GM19397 (cell line): ENCODE data around the gene RALY.

ENCODE experiments used
- ATAC-seq: cut with Tn5 transposase; IDR thresholded peaks from one replicate; pipeline ENCODE4 v1.9.1; 2021; ENCODE audit warnings: mild to moderate bottlenecking, moderate library complexity; ENCODE audit not compliant: unreplicated experiment

RALY gene

GRCh38 chr20:34047010-34047687, 53.4 kb downstream of the RALY start:
- no peak for ATAC-seq

DNA sequence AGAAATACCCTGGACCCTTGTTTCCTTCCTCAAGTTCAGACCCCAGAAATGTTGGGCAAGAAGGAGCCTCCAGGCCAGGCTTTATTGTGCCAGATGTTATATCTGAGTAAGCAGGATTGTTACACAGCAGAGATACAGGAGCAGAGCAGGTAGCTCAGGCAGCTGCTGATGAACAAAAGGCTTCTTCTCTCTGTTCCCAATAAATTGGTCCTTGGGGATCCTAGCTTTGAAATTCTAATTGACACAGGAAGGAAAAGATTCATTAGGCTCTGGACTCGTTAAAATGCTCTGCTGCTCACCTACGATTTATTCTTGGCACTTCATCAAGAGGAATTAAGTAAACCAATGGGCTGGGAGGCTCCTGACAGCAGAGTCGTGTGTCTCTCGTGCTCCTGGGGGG, 54.2 kb downstream of the RALY start:
- no peak for ATAC-seq

DNA sequence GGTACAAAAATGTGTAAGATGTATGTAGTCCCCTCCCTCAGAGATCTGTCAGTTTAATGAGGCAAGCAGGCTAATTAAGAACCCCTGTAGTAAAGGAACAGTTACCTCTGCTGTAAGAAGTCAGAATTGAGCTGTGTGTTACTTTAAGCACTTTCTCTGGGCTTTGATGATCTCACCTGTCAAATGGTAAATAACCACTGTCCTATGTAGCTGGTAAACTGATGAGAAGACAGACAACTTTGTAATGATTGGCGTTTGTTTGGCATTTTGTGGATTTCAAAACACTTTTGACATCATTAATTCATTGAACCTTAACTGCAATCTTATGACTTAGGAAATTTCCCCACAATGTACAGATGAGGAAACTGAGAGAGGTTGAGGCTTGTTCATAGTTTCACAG, 55.7 kb downstream of the RALY start:
- ATAC-seq, result no peak

DNA sequence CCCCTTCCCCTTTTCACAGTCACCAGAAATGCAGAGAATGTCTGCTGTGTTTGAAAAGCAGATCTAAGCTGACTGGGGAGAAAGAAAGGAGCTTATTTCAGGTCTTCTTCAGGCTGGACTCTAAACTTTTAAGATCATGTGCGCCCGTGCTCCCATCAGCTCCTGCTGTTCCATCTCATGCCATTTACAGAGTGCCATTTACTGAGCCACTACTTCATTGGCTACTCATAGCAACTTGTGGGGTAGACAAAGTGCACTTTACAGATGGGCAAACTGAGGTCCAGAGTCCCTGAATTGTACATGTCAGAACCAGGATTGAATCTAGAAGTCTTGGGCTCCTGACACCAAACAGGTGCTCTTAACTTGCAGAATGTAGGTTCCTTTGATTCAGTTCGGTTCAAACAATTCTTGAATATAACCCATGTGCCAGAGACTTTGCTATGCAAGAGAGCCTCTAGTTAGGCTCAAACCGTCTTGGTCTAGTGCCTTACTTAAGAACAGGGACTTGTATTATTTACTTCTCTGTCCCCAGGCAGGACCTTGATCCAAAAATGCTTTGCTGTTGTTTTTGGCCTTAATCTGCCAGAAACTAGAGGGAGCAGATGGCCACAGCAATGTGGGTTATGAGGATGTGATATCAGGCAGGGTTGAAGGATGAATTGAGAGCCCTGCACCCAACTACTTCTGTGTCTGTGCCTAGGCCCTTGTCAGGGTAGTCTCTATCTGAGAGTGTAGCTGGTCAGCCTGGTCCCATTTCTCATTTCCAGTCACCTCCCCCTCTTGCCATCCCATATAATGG, 56.4 kb downstream of the RALY start:
- no peak for ATAC-seq

DNA sequence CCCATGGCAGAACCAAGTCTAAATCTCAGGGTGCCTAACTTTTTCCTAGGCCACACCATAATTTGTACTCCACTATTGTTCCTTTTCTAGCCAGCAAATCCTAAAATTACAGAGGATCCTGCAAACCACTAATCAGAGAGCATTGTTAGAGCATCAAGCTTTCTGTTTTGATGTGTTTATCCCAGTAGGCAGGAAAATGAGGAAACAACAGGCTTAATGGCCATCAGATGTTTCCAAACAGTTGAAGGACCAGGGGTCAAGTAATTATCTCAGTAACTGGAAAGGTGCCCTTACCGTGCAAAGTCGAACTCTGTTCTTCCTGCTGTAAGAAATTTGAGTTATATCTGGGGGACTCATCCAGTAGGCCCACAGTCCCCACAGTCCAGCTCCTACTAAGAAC, 58.7 kb downstream of the RALY start:
- no peak for ATAC-seq

- ATAC-seq, result no peak
Observed at GRCh38 chr20:34055290-34055689, 61.6 kb downstream of the RALY start.

DNA sequence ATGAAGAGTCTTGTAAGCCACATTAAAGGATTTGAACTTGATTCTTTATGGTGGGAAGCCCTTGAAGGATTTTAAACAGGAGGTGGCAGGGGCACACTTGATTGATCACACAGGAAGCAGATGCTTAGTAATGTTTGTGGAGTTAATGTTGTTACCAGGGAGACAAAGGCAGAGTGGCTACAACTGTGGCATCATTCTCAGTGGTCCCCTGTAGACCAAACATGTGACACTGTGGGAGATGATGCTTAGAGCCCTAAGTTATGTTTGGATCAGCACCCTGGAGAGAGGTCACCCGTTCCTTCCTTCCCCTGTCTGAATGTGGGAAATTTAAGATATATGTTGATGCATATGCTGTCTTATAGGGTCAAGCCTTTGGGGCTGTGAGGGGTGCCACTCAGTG, 65.1 kb downstream of the RALY start:
- ATAC-seq, result no peak

DNA sequence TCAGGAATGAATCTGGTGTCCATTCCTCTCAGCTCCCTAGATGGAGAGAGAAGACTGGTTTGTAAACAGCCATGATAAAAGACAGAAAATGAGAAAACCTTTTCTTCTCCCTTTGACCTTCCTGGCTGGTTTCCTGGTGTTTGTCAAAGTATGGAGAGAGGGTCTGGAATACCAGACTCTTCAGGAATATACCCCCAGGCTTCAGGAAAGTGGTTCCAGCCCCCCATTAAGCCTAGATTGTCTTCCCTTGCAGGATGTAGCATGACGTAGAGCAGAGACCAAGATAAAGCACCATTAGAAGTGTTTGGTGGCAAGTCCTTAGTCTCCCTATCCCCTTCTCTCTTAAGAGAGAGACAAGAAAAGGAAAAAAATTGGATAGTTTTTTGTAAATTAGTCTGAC, 67.3 kb downstream of the RALY start:
- no peak for ATAC-seq

GRCh38 chr20:34061695-34062094, 68.0 kb downstream of the RALY start:
- ATAC-seq, result no peak

GRCh38 chr20:34062570-34063482, 69.1 kb downstream of the RALY start:
- no peak for ATAC-seq

GRCh38 chr20:34064286-34064685, 70.6 kb downstream of the RALY start:
- ATAC-seq, result no peak

GRCh38 chr20:34065260-34065659, 71.5 kb downstream of the RALY start:
- ATAC-seq, result no peak

DNA sequence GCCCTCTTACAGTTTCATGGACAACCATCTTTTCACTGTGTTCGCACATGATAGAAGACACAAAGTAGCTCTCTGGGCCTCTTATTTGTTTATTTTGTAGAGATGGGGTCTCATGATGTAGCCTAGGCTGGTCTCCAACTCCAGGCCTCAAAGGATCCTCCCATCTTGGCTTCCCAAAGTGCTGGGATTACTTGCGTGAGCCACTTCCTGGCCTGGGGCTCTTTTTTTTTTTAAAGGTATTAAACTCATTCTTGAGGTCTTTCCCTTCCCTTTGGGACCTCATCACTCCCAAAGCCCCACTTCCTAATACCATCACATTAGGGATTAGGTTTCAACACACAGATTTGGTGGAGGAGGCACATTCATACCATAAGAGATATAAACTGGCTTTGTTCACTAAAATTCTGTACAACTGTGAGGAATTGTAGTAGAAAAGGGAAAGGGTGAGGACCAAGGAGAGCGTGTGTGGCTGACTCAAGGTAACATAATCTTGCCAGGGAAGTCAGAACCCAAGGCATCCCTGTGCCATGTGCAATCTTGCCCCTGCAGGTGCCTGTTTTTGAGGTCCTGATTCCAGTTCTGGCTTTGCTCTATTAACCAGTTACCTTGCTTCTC, 72.9 kb downstream of the RALY start:
- ATAC-seq, result no peak

DNA sequence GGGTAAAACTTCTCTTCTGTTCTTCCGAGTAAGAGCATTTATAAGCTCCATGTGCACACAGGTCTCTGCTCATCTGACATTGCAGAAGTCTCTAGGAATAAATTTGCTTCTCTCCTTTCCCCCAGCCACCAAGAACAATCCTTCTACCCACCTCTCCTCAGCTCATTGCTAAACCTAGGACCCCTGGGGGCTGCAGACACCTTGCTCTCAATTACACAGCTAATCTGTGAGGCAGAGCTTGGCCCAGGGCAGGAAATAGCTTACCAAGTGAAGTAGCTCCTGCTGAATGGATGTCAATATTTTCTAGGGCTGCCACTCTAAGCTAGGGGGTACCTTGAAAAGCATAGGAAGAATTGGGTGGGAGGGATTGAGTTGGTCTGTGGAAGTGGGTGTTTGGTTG, 74.3 kb downstream of the RALY start:
- no peak for ATAC-seq

DNA sequence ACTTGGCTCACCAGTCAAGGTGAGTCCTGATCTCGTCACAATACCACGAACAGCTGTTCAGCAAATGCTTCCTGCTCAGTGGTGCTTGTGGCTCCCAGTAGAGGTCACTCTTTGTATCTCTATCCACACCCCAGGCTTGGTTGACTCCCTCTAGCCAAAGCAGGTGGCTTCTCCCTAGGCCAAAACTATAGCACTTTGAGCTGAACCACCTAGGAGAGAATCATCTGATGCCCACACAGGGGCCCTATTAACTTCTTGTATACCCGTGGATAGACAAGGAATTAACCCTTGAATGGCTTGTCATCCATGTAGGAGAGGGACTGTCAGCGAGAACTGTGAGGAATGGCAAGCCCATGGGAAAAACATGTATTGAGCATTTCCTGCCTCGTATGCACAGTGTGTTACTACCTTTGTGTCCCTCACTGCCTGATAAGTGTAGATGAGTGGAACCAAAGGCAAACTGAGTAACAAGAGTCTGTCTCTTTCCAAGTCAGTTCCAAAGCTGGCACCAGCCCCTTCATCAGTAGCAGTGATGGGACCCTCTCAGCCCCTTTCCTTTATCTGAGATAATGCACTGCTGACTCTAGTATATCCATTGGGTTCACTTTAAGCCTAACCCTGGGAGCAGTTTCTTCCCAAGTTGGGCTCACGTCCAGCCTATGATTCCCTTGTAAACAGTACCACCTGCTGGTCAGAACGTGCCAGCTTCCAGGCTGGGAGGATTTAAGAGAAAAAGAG, 75.8 kb downstream of the RALY start:
- ATAC-seq, result peak; percentile 71

DNA sequence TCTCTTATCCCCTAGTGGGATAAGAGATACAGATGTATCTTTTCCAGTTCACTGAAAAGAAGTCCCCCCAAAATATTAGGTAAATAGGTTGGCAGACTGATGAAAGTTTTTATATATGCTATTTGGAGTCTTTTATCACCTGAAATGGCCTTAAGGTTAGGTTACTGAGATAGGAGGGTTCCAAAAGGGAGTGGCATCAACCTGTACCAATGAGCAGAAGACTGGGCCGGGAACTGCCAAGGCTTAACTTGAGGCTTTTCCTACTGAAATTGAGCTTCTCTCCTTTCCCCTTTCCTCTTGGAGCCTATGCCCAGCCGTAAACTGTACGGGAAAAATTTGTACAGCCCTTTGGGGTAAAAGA, 76.3 kb downstream of the RALY start:
- ATAC-seq, result no peak

DNA sequence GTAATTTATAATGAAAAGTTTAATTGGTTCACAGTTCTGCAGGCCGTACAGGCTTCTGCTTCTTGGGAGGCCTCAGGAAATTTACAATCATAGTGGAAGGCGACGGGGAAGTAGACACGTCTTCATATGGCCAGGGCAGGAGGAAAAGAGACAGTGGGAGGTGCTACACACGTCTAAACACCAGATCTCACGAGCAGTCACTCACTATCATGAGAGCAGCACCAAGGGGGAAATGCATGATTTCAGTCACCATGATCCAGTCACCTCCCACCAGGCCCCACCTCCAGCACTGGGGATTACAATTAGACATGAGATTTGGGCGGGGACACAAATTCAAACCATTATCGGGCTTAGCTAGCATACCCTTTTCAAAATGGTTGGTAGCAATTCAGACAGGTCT, 77.1 kb downstream of the RALY start:
- no peak for ATAC-seq

GRCh38 chr20:34072076-34072475, 78.4 kb downstream of the RALY start:
- ATAC-seq, result no peak

DNA sequence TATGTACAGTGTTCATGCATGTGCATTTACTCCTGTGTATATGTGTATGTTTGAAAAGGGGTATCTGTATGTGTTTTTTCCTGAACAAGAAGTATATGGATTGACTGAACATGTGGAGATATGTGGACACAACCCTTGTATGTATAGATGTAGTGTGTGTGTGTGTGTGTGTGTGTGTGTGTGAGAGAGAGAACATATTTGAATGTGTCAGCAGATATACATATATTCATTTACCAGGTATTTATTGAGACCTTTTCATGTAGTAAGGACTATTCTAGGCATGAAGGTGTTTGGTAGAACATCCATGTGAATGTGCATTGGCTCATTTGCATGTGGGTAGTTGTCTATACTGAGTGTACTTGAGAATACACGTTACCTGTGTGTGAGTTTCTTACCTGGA, 79.1 kb downstream of the RALY start:
- ATAC-seq, result no peak

- ATAC-seq, result no peak
Observed at GRCh38 chr20:34074101-34074760, 80.5 kb downstream of the RALY start.
